Activated CD8-positive, alpha-beta memory T cell treated with anti-CD3 and anti-CD28 coated beads, Interleukin-2, amount 10 ng/mL, durations not matched to agents 7 days and 5 days (primary cell): ENCODE results near the gene TMEM44. TPM values are rescaled to one million over a fixed set of nuclear protein-coding genes. Genes with fewer than 3 reads are reported as not detected.

Source experiments
- ATAC-seq: fragments of 150-1000 bp; cut with Tn5 transposase; one replicate; pipeline ENCODE4 v1.10.0; 2021; ENCODE audit warnings: moderate library complexity
- CTCF ChIA-PET: fragments of 350-600 bp; sonication (Branson Sonifier 250); formaldehyde crosslinking; loops from one replicate; lab custom pipeline; 2021; ENCODE audit warnings: antibody characterized with exemption; lab: Charles Lee
- DNase-seq: peaks from one replicate; pipeline ENCODE4 v3.0.0-alpha.2; 2020
- H3K27ac Mint-ChIP-seq: one replicate; pipeline ENCODE4 v1.8.0; 2021; ENCODE audit warnings: mild to moderate bottlenecking, mixed read lengths
- H3K27me3 Mint-ChIP-seq: one replicate; pipeline ENCODE4 v1.8.0; 2021; ENCODE audit warnings: mixed read lengths
- H3K36me3 Mint-ChIP-seq: one replicate; pipeline ENCODE4 v1.8.0; 2021; ENCODE audit warnings: mild to moderate bottlenecking, mixed read lengths
- H3K4me1 Mint-ChIP-seq: one replicate; pipeline ENCODE4 v1.8.0; 2021; ENCODE audit warnings: mixed read lengths
- H3K4me3 Mint-ChIP-seq: one replicate; pipeline ENCODE4 v1.8.0; 2021; ENCODE audit warnings: mild to moderate bottlenecking, moderate library complexity, mixed read lengths
- H3K9me3 Mint-ChIP-seq: one replicate; pipeline ENCODE4 v1.8.0; 2022; ENCODE audit warnings: low read depth, mixed read lengths
- total RNA-seq, 2 experiments: library from RNA; stranded (reverse); gene quantifications; one replicate each; pipeline ENCODE4 v1.2.3, GENCODE V29; 2021

TMEM44 gene
- total RNA-seq, 2 experiments from 2014 or later, result 15.3 to 15.9 TPM

DNA sequence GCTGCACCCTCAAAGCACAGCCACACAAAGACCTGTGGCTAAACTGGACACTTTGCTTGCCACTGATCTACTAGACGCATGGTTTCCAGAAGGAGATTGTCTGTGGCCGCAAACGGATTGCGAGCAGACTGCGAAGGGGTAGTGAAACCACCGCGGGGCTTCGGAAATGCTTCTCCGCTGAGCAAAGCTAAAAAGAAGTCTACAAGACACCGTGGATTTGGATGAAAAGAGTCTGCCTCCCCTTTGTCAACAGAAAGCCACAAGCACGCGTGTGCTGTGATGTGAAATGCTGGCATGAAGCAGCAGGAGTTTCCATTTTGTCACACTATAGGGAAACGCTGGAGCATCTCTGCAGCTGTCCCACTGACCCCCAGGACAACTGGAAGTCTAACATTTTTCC, 63.0 kb downstream of the TMEM44 start:
- H3K4me3 Mint-ChIP-seq, result no peak overlapping the region
- no peak for DNase-seq
- H3K27ac Mint-ChIP-seq, result no peak overlapping the region
- CTCF ChIA-PET, result interaction anchor here (0.9 kb wide), 1 partner anchor 84 kb away, joined by 3 read pairs; no protein-coding TSS in a partner anchor
- no peaks in the 10 kb centered on the region for H3K9me3 Mint-ChIP-seq
- H3K27me3 Mint-ChIP-seq, result peaks cover 36% of the 10 kb centered on the region
- H3K36me3 Mint-ChIP-seq, result no peaks in the 10 kb centered on the region
- ATAC-seq, result no peak
- H3K4me1 Mint-ChIP-seq, result peaks cover 4% of the 10 kb centered on the region

DNA sequence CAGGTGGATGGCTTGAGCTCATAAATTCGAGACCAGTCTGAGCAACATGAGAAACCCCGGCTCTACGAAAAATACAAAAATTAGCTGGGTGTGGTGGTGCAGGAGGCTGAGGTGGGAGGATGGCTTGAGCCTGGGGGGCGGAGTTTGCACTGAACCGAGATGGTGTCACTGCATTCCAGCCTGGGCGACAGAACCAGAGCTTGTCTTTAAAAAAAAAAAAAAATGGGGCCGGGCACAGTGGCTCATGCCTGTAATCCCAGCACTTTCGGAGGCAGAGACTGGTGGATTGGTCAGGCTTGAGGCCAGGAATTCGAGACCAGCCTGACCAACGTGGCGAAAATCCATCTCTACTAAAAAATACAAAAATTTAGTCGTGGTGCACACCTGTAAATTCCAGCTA, 64.0 kb downstream of the TMEM44 start:
- Mint-ChIP-seq H3K4me3 (no peak overlapping the region), H3K4me1 (peaks cover 4% of the 10 kb centered on the region), H3K27ac (no peak overlapping the region), H3K27me3 (peaks cover 42% of the 10 kb centered on the region), H3K36me3 (no peaks in the 10 kb centered on the region), H3K9me3 (no peaks in the 10 kb centered on the region)
- no peak for ATAC-seq
- no peak for DNase-seq
- CTCF ChIA-PET, result interaction anchor here (0.6 kb wide), 1 partner anchor 15 kb away, joined by 3 read pairs; no protein-coding TSS in a partner anchor

DNA sequence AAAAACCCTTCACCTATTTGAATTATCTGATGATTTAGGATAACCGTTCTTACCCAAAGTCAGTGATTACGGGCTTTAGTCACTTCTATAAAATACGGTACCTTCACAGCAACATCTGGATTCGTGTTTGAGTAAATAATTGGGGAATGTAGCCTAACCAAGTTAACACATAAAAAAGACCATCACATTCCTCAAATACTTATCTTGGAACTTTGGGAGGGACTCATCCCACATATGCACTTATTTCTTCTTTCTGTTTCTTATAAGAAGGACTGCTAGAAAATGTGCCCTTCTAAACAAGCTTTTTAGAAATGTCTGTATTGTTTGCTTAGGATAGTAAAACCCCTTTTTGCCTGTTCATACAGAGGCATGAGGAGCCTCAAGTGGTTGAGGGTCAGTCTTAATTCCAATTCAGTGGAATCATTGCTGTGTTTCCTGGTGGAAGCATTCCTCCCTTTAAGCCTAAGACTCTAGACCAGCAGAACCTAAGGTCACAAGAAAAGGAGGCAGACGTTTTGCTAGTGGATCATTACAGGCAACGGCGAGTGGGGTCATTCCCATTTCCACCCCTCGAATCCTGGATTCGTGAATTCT, 67.5 kb downstream of the TMEM44 start:
- CTCF ChIA-PET, result interaction anchor here (0.6 kb wide), 1 partner anchor 220 kb away, joined by 3 read pairs; no protein-coding TSS in a partner anchor
- no peaks in the 10 kb centered on the region for H3K9me3 Mint-ChIP-seq
- ATAC-seq, result no peak
- no peak overlapping the region for H3K4me3 Mint-ChIP-seq
- no peaks in the 10 kb centered on the region for H3K36me3 Mint-ChIP-seq
- DNase-seq, result no peak
- no peak overlapping the region for H3K27ac Mint-ChIP-seq
- peaks cover 22% of the 10 kb centered on the region for H3K27me3 Mint-ChIP-seq
- peaks cover 3% of the 10 kb centered on the region for H3K4me1 Mint-ChIP-seq

DNA sequence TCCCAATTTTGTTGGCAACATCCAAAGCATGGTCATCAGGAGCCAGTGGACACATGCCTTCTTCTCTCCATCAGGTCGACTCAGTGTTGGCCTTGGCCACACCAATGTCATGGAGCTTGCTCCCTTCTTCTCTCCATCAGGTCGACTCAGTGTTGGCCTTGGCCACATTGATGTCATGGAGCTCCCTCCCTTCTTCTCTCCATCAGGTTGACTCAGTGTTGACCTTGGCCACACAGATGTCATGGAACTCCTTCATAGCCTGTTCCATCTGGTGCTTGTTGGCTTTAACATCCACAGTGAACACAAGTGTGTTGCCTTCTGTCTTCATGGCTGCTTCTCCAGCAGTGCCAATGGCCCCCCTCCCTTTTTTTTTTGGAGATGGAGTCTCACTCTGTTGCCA, 70.2 kb downstream of the TMEM44 start:
- ATAC-seq, result no peak
- H3K9me3 Mint-ChIP-seq, result no peaks in the 10 kb centered on the region

DNA sequence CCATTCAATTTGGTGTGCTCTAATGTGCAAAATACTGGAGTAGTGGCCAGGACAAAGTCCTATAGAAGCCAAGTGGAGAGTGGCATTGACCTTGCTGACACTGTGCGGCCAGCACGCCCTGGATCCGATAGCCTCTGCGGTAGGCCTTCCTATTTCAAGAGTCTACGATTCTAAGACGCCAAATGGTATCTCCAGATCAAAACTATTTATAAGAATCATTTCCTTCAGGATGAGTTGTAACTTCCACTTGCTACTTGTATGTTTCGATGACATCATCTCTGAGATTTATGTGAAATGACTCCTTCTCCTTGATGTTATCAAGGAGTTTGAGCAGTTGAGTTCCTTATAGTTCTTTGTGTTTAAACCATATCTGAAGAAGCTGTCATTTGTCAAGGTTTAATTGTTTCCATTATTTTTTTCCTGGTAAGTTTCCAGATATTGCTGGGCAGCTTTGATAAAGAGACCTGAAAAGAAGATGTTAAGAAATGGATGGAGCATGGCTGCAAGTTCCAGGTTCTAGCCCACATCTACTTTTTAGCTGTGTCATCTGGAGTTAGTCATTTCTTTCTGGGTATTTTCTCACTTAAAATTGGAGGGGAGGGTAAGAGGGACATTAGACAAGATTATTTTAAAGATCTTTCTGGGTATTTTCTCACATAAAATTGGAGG, 71.8 kb downstream of the TMEM44 start:
- Mint-ChIP-seq H3K9me3 (no peaks in the 10 kb centered on the region), H3K36me3 (no peaks in the 10 kb centered on the region), H3K27ac (no peak overlapping the region), H3K4me3 (no peak overlapping the region), H3K4me1 (peaks cover 7% of the 10 kb centered on the region), H3K27me3 (peaks cover 11% of the 10 kb centered on the region)
- DNase-seq (no peak), ATAC-seq (no peak)
- CTCF ChIA-PET, result interaction anchor here (1.1 kb wide), 1 partner anchor 89 kb away, joined by 4 read pairs; no protein-coding TSS in a partner anchor

More for the DNA sequence above, 70.2 kb downstream of the TMEM44 start:
- DNase-seq, result no peak
- CTCF ChIA-PET, result no interaction called here
- H3K36me3 Mint-ChIP-seq, result no peaks in the 10 kb centered on the region
- H3K27ac Mint-ChIP-seq, result no peak overlapping the region
- H3K27me3 Mint-ChIP-seq, result peaks cover 16% of the 10 kb centered on the region
- no peak overlapping the region for H3K4me3 Mint-ChIP-seq
- H3K4me1 Mint-ChIP-seq, result peaks cover 3% of the 10 kb centered on the region

DNA sequence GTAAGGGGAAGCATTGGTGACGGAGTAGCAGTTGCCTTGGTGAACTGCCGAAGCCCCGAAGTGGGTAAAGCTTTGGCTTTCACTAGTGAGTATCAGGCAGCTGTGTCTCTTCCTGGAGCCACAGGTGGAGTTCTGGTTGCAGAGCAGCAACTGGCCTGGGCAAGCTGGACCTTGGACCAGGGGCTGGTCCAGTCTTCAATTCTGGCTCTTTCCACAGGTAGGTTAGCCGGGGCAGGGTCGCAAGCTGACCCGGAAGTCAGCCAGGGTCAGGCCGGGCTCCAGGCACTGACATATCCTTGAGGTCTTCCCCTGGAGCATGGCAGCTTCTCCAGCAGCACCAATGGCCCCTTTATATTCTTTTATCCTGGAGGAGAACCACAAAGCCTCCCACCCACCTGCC, 73.2 kb downstream of the TMEM44 start:
- CTCF ChIA-PET, result no interaction called here
- H3K4me1 Mint-ChIP-seq, result peaks cover 10% of the 10 kb centered on the region

DNA sequence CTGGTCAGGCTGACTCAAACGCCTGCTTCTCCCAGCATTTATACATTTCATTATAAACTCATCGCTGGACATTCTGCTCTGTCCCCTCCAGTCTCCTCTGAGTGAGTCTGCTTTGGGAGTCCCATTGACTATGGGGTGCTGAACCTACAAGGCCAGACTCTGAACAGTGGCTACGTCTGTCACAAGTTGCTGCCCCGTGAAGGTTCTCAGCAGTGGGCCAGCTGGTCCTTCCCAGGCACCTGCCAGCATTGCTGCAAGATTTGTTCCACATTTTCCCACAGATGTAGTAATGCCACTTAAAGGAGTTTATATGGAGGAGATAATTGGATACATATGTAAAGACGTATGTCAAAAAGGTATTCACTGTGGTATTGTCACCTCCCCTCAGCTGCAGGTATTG, 73.7 kb downstream of the TMEM44 start:
- CTCF ChIA-PET, result no interaction called here
- ATAC-seq (no peak), DNase-seq (no peak)
- Mint-ChIP-seq H3K27ac (no peak overlapping the region), H3K36me3 (no peaks in the 10 kb centered on the region), H3K27me3 (peaks cover 7% of the 10 kb centered on the region), H3K4me3 (no peak overlapping the region), H3K9me3 (no peaks in the 10 kb centered on the region), H3K4me1 (peaks cover 10% of the 10 kb centered on the region)

More for the DNA sequence above, 73.2 kb downstream of the TMEM44 start:
- Mint-ChIP-seq H3K27me3 (peaks cover 11% of the 10 kb centered on the region), H3K27ac (no peak overlapping the region), H3K36me3 (no peaks in the 10 kb centered on the region), H3K4me3 (no peak overlapping the region), H3K9me3 (no peaks in the 10 kb centered on the region)
- DNase-seq, result no peak
- ATAC-seq, result no peak

DNA sequence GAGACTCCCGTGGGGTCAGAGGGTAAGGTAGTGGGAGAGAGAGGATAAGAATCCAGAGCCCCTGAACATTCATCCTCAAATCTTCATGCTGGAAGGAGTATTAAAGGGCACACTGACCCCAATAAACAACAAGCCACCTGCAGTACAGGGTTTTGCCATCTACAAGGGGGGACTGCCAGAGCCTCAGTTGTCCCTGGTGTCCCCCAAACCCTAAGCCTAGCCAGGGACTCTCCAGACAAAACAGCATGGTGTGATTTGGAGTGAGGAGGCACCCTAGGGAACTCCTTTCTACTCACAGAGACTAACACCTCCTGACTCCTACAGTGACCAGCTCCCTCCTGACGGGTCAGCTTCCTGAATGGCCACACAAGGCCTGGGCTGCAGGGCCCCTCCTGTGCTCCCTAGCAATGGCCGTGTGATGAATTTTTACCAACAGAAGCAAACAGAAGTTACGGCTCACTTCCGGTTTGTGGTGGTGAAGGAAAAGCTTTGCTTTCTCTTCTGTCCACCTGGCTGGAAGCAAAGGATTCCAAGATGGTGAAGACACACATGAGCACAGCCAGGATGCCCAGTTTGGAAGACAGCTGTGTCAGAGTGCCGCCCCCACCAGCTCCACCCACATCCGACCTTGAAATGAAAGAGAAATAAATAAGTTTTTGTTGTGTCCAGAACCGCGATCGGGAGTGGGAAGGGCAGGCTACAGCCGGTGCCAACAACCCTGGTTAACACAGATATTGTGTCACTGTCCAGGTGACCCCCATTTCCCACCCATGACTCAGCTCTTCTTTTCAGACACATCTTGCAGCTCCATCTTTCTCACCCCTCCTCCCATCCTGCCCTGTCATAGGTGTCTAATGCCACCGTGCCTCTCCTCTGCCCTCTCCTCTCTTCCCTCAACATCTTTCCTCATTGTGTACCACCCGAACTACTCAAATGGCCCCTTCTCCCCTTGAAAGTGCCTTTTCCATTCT, 76.8 kb downstream of the TMEM44 start:
- CTCF ChIA-PET, result interaction anchor here (0.7 to 1.5 kb wide), 5 partner anchors 12 to 212 kb away, joined by 3 read pairs; no protein-coding TSS in a partner anchor
- Mint-ChIP-seq H3K27me3 (no peaks in the 10 kb centered on the region), H3K36me3 (no peaks in the 10 kb centered on the region), H3K27ac (peak overlapping the region; percentile 74), H3K9me3 (no peaks in the 10 kb centered on the region), H3K4me3 (peak overlapping the region; percentile 66), H3K4me1 (peaks cover 7% of the 10 kb centered on the region)
- DNase-seq (peak; percentile 50), ATAC-seq (peak; percentile 71)

DNA sequence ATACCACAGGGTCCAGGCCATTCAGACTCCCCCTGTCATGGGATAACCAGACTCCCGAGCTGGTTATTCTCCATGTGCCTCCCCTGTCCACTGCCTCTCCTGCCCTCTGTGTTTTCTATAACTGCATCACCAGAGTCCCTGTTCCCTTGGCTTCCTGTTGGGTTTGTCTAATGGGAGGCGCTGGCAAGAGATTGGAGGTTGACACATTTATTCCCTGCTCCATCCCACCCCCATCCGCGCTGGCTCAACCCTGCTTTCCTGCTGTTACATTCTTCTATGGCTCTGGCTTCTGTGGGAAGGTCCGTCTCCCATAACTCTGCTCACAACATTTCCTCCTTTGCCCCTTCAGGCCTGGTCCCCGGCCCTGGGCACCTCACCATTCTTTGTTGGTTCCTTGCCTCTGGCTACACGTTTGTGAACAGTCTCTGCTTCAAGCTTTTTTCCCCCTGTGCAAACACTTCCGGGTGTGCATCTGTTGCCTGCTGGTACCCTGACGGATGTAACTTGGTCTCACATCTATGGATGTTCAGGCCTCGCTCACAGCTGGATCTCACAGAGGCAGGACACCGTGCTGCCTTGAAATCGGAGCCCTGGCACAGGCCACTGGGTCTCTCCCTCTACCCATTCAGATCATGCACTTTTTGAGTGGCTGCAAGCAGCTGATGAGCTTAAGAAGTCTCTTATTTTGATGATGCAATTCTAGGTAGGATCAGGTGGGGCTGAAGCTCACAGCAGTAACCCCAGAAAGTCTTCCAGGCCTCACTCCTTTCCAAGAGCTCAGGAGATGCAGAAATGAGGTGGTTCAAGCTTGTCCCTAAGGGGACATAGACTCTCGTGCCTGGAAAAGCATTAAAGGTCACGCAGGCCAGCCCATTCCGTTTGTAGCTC, 77.8 kb downstream of the TMEM44 start:
- CTCF ChIA-PET, result interaction anchor here (1.2 to 1.3 kb wide), 2 partner anchors 18 to 211 kb away, joined by 3 read pairs; no protein-coding TSS in a partner anchor
- Mint-ChIP-seq H3K27ac (no peak overlapping the region), H3K27me3 (no peaks in the 10 kb centered on the region), H3K4me1 (peaks cover 7% of the 10 kb centered on the region), H3K36me3 (no peaks in the 10 kb centered on the region), H3K9me3 (no peaks in the 10 kb centered on the region), H3K4me3 (no peak overlapping the region)
- ATAC-seq (no peak), DNase-seq (no peak)

DNA sequence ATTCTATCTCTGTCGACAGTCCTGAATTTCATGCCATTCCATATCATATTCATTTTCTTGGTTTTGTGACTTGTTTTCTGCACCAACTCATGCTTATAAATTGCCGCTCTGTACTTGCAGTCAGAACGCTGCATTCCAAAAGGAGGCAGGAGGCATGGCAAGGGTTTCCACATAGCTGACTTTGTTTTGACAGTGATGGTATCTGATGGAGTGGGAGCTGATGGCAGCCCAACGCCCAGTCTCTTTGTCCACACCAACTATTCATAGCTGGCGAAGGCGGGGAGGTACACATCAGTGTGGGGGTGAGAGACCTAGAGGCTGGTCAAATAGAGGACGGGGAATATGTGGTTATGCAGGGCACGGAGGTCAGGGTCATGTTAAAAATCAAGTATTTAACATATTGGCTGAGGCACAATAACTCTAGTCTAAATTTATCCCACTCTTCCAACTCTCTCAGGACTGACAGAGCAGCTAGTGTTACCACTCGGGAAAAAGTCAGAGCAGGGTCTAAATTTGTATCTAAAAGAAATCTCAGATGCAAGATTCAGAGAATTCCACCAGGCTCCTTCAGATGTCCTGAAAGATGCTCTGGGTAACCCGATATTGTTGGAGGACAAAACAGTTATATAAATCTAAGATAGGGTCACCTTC, 78.6 kb downstream of the TMEM44 start:
- ATAC-seq, result no peak
- CTCF ChIA-PET, result no interaction called here
- Mint-ChIP-seq H3K4me3 (no peak overlapping the region), H3K36me3 (no peaks in the 10 kb centered on the region), H3K4me1 (peaks cover 7% of the 10 kb centered on the region), H3K27me3 (no peaks in the 10 kb centered on the region), H3K9me3 (no peaks in the 10 kb centered on the region), H3K27ac (no peak overlapping the region)
- DNase-seq, result no peak

DNA sequence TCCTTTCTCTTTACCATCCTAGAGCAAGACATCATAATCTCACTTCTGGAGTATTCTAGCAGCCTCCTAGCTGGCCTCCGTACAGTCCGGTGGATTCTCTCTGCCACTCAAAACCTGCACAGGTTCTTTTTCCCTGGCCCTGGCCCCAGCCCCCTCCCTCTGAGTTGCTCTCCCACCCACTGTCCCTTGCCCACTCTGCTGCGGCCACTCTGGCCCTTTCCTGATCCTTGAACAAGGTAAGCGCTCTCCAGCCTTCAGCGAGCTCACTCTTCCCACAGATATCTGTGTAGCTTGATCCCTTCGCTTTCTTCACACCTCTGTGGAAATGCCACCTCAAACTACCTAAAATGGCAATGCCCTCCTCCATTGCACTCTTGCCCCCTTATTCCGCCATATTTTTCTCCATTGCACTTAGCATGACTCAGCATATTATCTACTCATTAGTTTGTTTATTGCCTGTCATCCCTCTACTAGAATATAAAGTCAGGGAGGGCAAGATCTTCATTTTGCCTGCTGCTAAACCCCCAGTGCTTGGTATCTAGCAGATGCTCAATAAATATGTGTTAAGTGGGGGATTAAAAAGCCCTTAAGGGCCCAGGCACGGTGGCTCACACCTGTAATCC, 80.8 kb downstream of the TMEM44 start:
- Mint-ChIP-seq H3K4me3 (no peak overlapping the region), H3K4me1 (peaks cover 7% of the 10 kb centered on the region), H3K27ac (no peak overlapping the region), H3K9me3 (no peaks in the 10 kb centered on the region), H3K27me3 (no peaks in the 10 kb centered on the region), H3K36me3 (no peaks in the 10 kb centered on the region)
- DNase-seq, result no peak
- CTCF ChIA-PET, result no interaction called here
- ATAC-seq, result no peak

DNA sequence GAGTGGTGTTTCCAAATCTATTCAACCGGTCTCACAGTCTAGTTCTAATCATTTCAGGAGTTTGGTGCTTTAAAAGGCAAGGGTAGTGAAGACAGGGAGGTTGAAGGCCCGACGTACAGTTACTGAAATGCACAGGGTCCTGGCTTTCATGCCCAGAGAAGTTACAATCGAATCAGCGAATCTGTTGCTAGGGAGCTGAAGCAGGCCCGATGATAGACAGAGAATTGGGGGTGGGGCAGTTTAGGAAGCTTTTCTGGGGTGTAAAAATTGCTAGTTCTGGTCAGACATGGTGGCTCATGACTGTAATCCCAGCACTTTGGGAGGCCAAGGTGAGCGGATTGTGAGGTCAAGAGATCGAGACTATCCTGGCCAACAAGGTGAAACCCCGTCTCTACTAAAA, 83.4 kb downstream of the TMEM44 start:
- H3K27ac Mint-ChIP-seq, result no peak overlapping the region
- no peaks in the 10 kb centered on the region for H3K27me3 Mint-ChIP-seq
- H3K36me3 Mint-ChIP-seq, result no peaks in the 10 kb centered on the region
- H3K9me3 Mint-ChIP-seq, result no peaks in the 10 kb centered on the region
- H3K4me3 Mint-ChIP-seq, result no peak overlapping the region
- ATAC-seq, result no peak
- DNase-seq, result no peak
- CTCF ChIA-PET, result no interaction called here
- no peaks in the 10 kb centered on the region for H3K4me1 Mint-ChIP-seq
